OCI-LY1 (cell line): ENCODE data around the gene DMKN.

Experiments used
- H2AFZ ChIP-seq: fragments of 200-600 bp; sonication (generic), shearing (Covaris generic); 2 replicates; pipeline ENCODE4 v1.6.0; 2014; ENCODE audit warnings: antibody characterized with exemption, mild to moderate bottlenecking, low read length
- H3F3A ChIP-seq: fragments of 200-600 bp; sonication (generic), shearing (Covaris generic); 2 replicates; pipeline ENCODE4 v1.6.0; 2014; ENCODE audit warnings: mild to moderate bottlenecking, antibody characterized with exemption, low read length, moderate library complexity; ENCODE audit not compliant: insufficient read depth
- H3K27ac ChIP-seq: fragments of 200-600 bp; sonication (generic); 2 replicates; pipeline ENCODE4 v1.5.1; 2014; ENCODE audit warnings: low read length, mixed run types, mild to moderate bottlenecking, low read depth; ENCODE audit not compliant: poor library complexity, severe bottlenecking
- H3K27me3 ChIP-seq: fragments of 200-600 bp; sonication (generic); 2 replicates; pipeline ENCODE4 v1.6.0; 2014; ENCODE audit warnings: antibody characterized with exemption, mild to moderate bottlenecking, low read length, moderate library complexity; ENCODE audit not compliant: insufficient read depth
- H3K36me3 ChIP-seq: fragments of 200-600 bp; sonication (generic); 2 replicates; pipeline ENCODE4 v1.6.1; 2014; ENCODE audit warnings: mild to moderate bottlenecking, antibody characterized with exemption, low read length, moderate library complexity, mixed read lengths; ENCODE audit not compliant: insufficient read depth
- H3K4me1 ChIP-seq: fragments of 200-600 bp; sonication (generic); 2 replicates; pipeline ENCODE4 v1.5.1; 2014; ENCODE audit warnings: mild to moderate bottlenecking, low read length, moderate library complexity; ENCODE audit not compliant: insufficient read depth, severe bottlenecking
- H3K4me2 ChIP-seq: fragments of 200-600 bp; sonication (generic), shearing (Covaris generic); 2 replicates; pipeline ENCODE4 v1.6.1; 2014; ENCODE audit warnings: low read length
- H3K4me3 ChIP-seq: fragments of 200-600 bp; sonication (generic); 2 replicates; pipeline ENCODE4 v1.5.1; 2014; ENCODE audit warnings: low read length, low read depth, mild to moderate bottlenecking, mixed read lengths; ENCODE audit not compliant: poor library complexity, severe bottlenecking
- H3K79me2 ChIP-seq: fragments of 200-600 bp; shearing (Covaris generic); 2 replicates; pipeline ENCODE4 v1.6.1; 2016; ENCODE audit warnings: mixed run types, low read length, mixed read lengths; ENCODE audit not compliant: insufficient read depth
- H3K9ac ChIP-seq: fragments of 200-600 bp; sonication (generic), shearing (Covaris generic); 2 replicates; pipeline ENCODE4 v1.6.1; 2014; ENCODE audit warnings: mild to moderate bottlenecking, low read length, mixed read lengths
- H3K9me2 ChIP-seq: fragments of 200-600 bp; sonication (generic), shearing (Covaris generic); 2 replicates; pipeline ENCODE4 v1.6.1; 2014; ENCODE audit warnings: low read depth, mild to moderate bottlenecking, low read length, mixed read lengths
- H3K9me3 ChIP-seq: fragments of 200-600 bp; shearing (Covaris generic); 2 replicates; pipeline ENCODE4 v1.6.1; 2014; ENCODE audit warnings: low read length, mixed read lengths
- H4K20me1 ChIP-seq: fragments of 200-600 bp; sonication (generic), shearing (Covaris generic); 2 replicates; pipeline ENCODE4 v1.6.0; 2016; ENCODE audit warnings: mild to moderate bottlenecking, low read length; ENCODE audit not compliant: insufficient read depth
- CTCF ChIP-seq: fragments of 200-600 bp; sonication (generic), shearing (Covaris generic); IDR thresholded peaks from 2 replicates; pipeline ENCODE4 v1.5.1; 2017; ENCODE audit warnings: mild to moderate bottlenecking, antibody characterized with exemption, low read length, moderate library complexity, mixed read lengths
- EZH2 ChIP-seq: fragments of 200-600 bp; sonication (generic), shearing (Covaris generic); IDR thresholded peaks from 2 replicates; pipeline ENCODE4 v1.8.0; 2017; ENCODE audit warnings: borderline replicate concordance, mixed run types, mild to moderate bottlenecking, antibody characterized with exemption, low read length, moderate library complexity, mixed read lengths

DMKN gene

DNA sequence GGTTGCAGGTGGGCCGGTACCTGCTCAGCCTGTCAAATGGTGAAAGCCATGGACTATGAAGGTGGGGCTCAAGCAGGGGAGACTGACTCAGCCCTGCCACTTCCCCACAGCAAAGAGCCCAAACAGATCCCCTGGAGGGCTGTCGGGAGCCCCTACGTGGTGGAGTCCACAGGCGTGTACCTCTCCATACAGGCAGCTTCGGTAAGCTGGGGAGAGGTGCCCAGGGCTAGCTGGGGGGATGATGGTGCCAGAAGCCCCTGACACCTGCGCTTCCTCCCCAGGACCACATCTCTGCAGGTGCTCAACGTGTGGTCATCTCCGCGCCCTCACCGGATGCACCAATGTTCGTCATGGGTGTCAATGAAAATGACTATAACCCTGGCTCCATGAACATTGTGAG lies 28.8 kb upstream of the DMKN start:
- no peaks in the 10 kb centered on the region for H3K79me2 ChIP-seq
- no peak overlapping the region for H3K4me2 ChIP-seq
- H3K4me3 ChIP-seq = no peak overlapping the region
- TF ChIP-seq CTCF = no peak
- no peak for TF ChIP-seq EZH2
- H3K9me2 ChIP-seq = no peaks in the 10 kb centered on the region
- no peaks in the 10 kb centered on the region for H3K27me3 ChIP-seq
- H3K9me3 ChIP-seq = no peaks in the 10 kb centered on the region
- peaks cover 11% of the 10 kb centered on the region; the same call in 1 of the 2 replicates for H3K36me3 ChIP-seq
- no peak overlapping the region for H3K27ac ChIP-seq
- H3F3A ChIP-seq = no peaks in the 10 kb centered on the region
- no peak overlapping the region for H2AFZ ChIP-seq
- no peak overlapping the region for H3K9ac ChIP-seq
- H3K4me1 ChIP-seq = peaks cover 38% of the 10 kb centered on the region
- H4K20me1 ChIP-seq = no peaks in the 10 kb centered on the region

DNA sequence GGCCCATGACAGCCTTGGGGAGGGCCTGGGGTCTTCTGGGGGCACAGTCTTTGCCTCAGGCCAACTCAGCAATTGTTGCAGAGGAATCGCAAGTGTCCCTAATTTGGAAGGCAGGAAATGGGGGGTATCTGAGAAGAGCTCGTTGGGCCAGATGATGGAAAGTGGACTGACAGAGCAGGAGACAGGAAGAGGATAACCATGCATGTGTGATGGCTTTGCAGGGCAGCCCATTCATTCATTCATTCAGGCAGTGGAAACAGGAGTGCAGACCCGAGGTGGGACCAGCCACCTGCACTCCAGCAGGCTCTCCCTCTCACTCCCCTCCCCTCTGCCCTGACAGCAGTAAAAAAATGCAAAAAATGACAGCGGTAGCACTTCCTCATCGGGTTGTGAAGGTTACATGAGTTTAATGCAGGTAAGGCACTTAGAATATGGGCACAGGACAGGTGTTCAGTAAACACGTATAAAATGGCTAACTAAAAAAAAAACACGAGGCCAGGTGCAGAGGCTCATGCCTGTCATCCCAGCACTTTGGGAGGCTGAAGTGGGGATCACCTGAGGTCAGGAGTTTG lies 27.0 kb upstream of the DMKN start:
- Histone ChIP-seq H3K9ac (no peak overlapping the region), H3F3A (no peaks in the 10 kb centered on the region), H3K9me2 (no peaks in the 10 kb centered on the region), H4K20me1 (no peaks in the 10 kb centered on the region), H2AFZ (no peak overlapping the region), H3K27me3 (no peaks in the 10 kb centered on the region), H3K4me3 (no peak overlapping the region), H3K27ac (peak overlapping the region; percentile 8), H3K4me2 (no peak overlapping the region; the same call in 1 of the 2 replicates), H3K9me3 (no peaks in the 10 kb centered on the region), H3K36me3 (peaks cover 11% of the 10 kb centered on the region; the same call in 1 of the 2 replicates), H3K79me2 (no peaks in the 10 kb centered on the region), H3K4me1 (peaks cover 26% of the 10 kb centered on the region)
- TF ChIP-seq EZH2 (no peak), CTCF (no peak)

- no peaks in the 10 kb centered on the region for H4K20me1 ChIP-seq
- TF ChIP-seq CTCF (no peak), EZH2 (no peak)
- H3K36me3 ChIP-seq = peaks cover 11% of the 10 kb centered on the region; the same call in 1 of the 2 replicates
- no peaks in the 10 kb centered on the region for H3K9me3 ChIP-seq
- H3K9me2 ChIP-seq = no peaks in the 10 kb centered on the region
- no peaks in the 10 kb centered on the region for H3F3A ChIP-seq
- no peak overlapping the region for H2AFZ ChIP-seq
- H3K27me3 ChIP-seq = no peaks in the 10 kb centered on the region
- H3K27ac ChIP-seq = no peak overlapping the region
- H3K4me2 ChIP-seq = no peak overlapping the region
- H3K9ac ChIP-seq = no peak overlapping the region
- no peaks in the 10 kb centered on the region for H3K79me2 ChIP-seq
- H3K4me1 ChIP-seq = peaks cover 26% of the 10 kb centered on the region
- H3K4me3 ChIP-seq = no peak overlapping the region
Observed at GRCh38 chr19:35539850-35540249, 26.4 kb upstream of the DMKN start.
